ENCODE results near the gene SAG.

GRCh38 chr2:233379441-233379840 is 71.8 kb downstream of the SAG start:
- TF ChIP-seq CTCF (IDR thresholded peaks at IDR 0.05) (no peak), EP300 (IDR thresholded peaks at IDR 0.05) (no peak), POLR2A (IDR thresholded peaks at IDR 0.05) (no peak)

Measured in stomach (tissue), 4 donors.